Gastroesophageal sphincter (tissue), 3 donors: ENCODE data around the gene PTP4A2.

Experiments
- CTCF ChIP-seq, 4 experiments: fragments of 200-600 bp in 2 of 4; fragments of 450-650 bp in 2 of 4; sonication (generic) in 1 of 4; IDR thresholded peaks; one replicate each; pipeline ENCODE4 v1.5.1; 2017 to 2019; ENCODE audit warnings: antibody characterized with exemption in 4 of 4, mild to moderate bottlenecking in 2 of 4, moderate library complexity in 2 of 4
- EP300 ChIP-seq: sonication (generic); formaldehyde crosslinking; IDR thresholded peaks from one replicate; pipeline ENCODE4 v1.6.1; 2017; ENCODE audit warnings: antibody characterized with exemption, mild to moderate bottlenecking
- POLR2A ChIP-seq, 2 donors: fragments of 450-650 bp; IDR thresholded peaks; one replicate each; pipeline ENCODE4 v1.6.1; 2017; ENCODE audit warnings: antibody characterized with exemption in 2 of 2, mild to moderate bottlenecking in 2 of 2, moderate library complexity in 1 of 2
- POLR2AphosphoS5 ChIP-seq: sonication (generic); formaldehyde crosslinking; IDR thresholded peaks from one replicate; pipeline ENCODE4 v1.6.1; 2017; ENCODE audit warnings: antibody characterized with exemption

GRCh38 chr1:31909691-31910090 lies 28.5 kb downstream of the PTP4A2 start:
- no peak for TF ChIP-seq POLR2A (IDR thresholded peaks at IDR 0.05)
- no peak for TF ChIP-seq CTCF (IDR thresholded peaks at IDR 0.05)
- TF ChIP-seq POLR2AphosphoS5: no peak
- no peak for TF ChIP-seq EP300
